NCI-H82 (cell line): ENCODE measurements around the gene PCDHAC1.
"Not testable (repeated sequence)": the region's sequence is repeated elsewhere in the genome, so short reads cannot be mapped to it uniquely, and the experiment has no call there.

Source experiments
- DNase-seq: peaks from one replicate; lab custom pipeline; 2025; lab: John Stamatoyannopoulos, UW

The PCDHAC1 gene, protein sequence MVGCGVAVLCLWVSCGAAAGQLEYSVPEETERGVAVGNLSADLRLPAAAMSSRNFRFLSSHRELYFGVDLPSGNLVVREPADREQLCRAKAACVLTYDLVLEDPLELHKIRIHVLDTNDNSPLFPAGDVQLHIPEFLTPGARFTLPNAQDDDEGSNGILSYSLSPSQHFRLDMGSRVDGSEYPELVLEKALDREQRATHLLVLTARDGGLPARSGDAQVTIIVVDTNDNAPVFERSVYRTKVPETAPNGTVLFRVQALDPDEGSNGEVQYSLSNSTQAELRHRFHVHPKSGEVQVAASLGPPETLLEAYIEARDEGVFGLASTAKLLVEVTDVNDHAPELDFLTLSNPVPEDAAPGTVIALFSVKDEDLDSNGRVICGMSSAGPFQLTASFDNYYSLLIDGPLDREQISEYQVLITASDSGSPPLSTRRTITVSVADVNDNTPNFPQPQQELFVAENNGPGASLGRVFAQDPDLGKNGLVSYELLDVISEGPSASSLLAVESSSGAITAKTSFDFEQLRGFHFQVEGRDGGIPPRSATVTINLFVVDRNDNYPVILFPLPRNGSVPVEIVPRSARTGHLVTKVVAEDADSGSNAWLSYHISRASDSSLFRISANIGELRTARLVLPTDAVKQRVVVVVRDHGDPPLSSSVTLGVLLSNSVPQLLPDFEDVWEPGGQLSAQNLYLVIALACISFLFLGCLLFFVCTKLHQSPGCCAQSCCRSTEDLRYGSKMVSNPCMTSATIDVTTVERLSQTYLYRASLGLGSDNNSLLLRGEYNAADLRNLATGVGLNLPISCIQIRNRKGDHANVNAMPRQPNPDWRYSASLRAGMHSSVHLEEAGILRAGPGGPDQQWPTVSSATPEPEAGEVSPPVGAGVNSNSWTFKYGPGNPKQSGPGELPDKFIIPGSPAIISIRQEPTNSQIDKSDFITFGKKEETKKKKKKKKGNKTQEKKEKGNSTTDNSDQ

DNA sequence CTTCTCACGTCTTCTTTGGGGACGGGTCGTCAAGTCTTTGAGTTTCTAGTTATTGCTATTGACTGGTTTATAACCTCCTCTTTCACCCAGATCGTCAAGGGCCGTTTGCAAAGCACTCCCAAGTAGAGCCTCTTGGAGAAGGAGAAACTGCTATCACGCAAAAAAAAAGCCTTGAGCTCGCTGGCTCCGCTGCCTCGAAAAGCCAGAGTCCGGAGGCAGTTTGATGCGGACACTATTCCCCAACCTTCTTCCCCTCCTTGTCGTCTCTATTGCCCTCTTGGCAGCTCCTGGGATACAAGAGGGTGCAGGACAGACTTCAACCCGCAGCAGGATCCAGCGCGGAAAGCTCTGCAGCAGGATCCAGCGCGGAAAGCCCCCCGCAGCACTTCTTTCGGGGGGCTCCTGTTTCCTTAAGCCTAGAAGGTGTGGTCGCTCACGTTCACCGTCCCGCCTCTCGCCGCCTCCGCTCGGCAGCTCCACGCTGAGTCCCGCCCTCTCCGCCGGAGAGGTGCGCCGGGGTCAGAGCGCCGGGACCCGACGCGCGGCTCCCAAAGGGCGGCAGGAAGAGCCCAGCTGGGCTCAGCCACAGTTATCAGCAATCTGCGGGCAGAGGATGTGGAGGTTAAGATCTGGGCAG lies at the start of gene PCDHAC1:
TSS of gene PCDHAC1 (plus strand) at position 494 of the 637 bp plus-strand sequence. CDS start 594 bp downstream, outside the sequence.
- peak; percentile 75 for DNase-seq

DNA sequence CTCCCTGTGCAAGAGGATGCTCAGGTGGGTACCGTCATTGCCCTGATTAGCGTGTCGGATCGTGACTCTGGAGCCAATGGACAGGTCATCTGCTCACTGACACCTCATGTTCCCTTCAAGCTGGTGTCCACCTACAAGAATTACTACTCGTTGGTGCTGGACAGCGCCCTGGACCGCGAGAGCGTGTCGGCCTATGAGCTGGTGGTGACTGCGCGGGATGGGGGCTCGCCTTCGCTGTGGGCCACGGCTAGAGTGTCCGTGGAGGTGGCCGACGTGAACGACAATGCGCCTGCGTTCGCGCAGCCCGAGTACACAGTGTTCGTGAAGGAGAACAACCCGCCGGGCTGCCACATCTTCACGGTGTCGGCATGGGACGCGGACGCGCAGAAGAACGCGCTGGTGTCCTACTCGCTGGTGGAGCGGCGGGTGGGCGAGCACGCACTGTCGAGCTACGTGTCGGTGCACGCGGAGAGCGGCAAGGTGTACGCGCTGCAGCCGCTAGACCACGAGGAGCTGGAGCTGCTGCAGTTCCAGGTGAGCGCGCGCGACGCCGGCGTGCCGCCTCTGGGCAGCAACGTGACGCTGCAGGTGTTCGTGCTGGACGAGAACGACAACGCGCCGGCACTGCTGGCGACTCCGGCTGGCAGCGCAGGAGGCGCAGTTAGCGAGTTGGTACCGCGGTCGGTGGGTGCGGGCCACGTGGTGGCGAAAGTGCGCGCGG lies 49.4 kb upstream of the PCDHAC1 start:
- DNase-seq: not testable (repeated sequence)

DNA sequence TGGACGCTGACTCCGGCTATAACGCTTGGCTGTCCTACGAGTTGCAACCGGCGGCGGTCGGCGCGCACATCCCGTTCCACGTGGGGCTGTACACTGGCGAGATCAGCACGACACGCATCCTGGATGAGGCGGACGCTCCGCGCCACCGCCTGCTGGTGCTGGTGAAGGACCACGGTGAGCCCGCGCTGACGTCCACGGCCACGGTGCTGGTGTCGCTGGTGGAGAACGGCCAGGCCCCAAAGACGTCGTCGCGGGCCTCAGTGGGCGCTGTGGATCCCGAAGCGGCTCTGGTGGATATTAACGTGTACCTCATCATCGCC lies 48.9 kb upstream of the PCDHAC1 start:
- no peak for DNase-seq

DNA sequence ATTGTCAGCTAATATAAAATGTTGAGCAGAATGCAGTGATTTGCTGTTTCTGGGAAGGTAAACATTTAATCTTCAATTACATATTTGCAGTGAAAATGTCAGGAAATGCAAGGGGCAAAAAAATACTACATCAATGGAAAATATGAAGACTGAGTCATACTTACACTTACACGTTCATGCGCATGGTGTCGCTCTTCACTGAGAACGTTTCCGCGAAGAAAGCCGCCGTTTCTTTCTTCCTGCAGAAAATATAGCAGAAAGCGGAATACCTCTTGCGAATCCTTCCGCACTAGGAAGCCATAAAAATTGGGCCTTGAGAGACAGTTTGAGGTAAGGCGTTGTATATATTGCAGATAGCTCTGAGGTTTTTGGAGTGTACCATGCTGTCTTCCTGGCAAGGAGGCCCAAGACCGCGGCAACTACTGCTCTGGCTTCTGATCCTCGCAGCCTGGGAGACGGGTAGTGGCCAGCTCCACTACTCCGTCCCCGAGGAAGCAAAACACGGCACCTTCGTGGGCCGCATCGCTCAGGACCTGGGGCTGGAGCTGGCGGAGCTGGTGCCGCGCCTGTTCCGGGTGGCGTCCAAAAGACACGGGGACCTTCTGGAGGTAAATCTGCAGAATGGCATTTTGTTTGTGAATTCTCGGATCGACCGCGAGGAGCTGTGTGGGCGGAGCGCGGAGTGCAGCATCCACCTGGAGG lies 44.1 kb upstream of the PCDHAC1 start, which contains the start of gene PCDHA13:
TSS of gene PCDHA13 (plus strand) at position 236 of the 702 bp plus-strand sequence. CDS start at position 381, 145 bp downstream.
- DNase-seq: no peak

DNA sequence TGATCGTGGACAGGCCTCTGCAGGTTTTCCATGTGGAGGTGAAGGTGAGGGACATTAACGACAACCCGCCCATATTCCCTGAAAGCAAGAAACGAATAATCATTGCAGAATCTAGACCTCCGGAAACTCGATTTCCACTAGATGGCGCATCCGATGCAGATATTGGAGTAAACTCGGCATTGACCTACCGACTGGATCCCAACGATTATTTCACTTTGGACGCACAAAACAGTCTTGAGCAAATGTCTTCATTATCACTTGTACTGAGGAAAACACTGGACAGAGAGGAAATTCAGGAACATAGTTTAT lies 43.6 kb upstream of the PCDHAC1 start:
- peak; percentile 3 for DNase-seq

DNA sequence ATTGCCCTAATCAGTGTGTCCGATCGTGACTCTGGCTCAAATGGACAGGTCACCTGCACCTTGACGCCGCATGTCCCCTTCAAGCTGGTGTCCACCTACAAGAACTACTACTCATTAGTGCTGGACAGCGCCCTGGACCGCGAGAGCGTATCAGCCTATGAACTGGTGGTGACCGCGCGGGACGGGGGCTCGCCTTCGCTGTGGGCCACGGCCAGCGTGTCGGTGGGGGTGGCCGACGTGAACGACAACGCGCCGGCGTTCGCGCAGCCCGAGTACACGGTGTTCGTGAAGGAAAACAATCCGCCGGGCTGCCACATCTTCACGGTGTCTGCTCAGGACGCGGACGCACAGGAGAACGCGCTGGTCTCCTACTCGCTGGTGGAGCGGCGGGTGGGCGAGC lies 42.7 kb upstream of the PCDHAC1 start:
- no peak for DNase-seq

DNA sequence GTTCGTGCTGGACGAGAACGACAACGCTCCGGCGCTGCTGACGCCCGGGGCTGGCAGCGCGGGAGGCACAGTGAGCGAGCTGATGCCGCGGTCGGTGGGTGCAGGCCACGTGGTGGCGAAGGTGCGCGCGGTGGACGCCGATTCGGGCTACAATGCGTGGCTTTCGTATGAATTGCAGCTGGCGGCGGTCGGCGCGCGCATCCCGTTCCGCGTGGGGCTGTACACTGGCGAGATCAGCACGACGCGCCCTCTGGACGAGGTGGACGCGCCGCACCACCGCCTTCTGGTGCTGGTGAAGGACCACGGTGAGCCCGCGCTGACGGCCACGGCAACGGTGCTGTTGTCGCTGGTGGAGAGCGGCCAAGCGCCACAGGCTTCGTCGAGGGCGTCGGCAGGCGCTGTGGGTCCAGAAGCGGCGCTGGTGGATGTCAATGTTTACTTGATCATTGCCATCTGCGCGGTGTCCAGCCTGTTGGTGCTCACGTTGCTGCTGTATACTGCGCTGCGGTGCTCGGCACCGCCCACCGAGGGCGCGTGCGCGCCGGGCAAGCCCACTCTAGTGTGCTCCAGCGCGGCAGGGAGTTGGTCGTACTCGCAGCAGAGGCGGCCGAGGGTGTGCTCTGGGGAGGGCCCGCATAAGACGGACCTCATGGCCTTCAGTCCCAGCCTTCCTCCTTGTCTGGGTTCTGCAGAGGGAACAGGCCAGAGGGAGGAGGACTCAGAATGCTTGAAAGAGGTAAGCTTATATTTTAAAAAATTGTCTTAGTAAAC lies 42.0 kb upstream of the PCDHAC1 start:
- DNase-seq: no peak

DNA sequence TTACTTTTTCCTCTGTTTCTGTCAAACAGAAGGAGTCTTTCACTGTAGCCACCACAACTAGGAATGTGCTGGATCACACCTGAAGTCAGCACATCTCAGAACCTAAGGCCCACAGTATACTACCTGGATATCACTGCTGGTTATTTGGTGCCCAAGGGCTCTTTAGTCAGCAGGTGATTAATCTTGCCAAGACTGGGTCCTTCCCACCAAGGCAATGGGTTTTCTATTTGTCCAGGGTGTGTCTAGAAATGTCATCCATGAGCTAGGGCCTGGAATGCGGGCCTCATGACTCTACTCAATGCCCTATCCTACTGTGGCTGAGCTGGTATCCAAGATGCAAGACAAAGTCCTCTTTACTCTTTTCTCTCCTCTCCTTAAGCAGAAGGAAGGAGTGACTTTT lies 9.8 kb upstream of the PCDHAC1 start:
- DNase-seq: no peak

DNA sequence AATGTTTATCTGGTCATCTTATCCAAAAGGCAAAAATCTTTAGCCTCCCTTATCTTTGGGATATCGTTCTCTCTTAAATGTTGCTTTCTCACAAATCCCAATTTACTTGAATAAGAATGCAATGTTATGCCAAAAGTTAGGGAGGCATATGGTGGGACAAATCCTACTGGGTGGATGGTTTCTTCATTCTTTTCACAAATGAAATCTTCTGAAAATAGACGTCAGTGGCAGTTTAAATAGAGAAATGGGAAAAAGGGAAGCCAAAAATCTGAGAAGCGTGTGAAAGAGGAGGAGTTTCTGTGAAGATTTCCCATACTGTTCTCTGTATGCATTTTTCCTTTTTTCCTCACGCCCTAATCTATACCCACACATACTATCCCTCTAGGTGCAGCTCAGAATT lies 2.5 kb upstream of the PCDHAC1 start:
- DNase-seq: no peak

DNA sequence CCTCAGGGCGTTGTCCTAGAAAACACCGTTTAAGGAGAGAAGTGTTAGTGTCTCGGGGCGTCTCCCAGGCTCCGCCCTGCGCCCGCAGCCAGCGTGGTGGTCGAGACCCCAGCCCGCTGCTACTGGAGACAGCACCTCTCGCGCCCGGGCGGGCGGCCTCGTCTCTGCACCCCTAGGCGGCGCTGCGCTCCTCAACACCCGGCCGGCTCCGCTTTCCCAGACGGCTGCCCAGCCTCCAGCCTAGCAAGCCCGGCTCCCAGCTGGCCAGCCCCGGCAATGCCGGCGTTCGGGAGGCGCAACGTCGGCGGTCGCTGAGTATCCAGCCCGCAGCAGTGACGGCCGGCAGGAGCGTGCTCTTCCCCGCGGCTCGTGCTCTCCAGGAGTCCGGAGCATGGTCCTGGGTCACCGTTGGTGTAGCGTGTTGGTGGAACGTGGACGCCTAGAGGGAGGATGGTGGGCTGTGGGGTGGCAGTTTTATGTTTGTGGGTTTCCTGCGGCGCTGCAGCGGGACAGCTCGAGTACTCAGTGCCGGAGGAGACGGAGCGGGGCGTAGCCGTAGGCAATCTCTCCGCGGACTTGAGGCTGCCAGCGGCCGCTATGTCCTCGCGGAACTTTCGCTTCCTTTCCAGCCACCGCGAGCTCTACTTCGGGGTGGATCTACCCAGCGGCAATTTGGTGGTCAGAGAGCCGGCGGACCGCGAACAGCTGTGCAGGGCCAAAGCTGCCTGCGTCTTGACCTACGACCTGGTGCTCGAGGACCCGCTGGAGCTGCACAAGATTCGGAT lies 536 bp downstream of the PCDHAC1 start:
- peak; percentile 92 for DNase-seq

DNA sequence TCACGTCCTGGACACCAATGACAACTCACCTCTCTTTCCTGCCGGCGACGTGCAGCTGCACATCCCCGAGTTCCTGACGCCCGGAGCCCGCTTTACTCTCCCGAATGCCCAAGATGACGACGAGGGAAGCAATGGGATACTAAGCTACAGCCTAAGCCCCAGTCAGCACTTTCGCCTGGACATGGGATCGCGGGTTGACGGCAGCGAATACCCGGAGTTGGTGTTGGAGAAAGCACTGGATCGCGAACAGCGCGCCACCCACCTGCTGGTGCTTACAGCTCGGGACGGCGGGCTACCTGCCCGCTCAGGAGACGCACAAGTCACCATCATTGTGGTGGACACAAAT lies 1.1 kb downstream of the PCDHAC1 start:
- peak; percentile 11 for DNase-seq

DNA sequence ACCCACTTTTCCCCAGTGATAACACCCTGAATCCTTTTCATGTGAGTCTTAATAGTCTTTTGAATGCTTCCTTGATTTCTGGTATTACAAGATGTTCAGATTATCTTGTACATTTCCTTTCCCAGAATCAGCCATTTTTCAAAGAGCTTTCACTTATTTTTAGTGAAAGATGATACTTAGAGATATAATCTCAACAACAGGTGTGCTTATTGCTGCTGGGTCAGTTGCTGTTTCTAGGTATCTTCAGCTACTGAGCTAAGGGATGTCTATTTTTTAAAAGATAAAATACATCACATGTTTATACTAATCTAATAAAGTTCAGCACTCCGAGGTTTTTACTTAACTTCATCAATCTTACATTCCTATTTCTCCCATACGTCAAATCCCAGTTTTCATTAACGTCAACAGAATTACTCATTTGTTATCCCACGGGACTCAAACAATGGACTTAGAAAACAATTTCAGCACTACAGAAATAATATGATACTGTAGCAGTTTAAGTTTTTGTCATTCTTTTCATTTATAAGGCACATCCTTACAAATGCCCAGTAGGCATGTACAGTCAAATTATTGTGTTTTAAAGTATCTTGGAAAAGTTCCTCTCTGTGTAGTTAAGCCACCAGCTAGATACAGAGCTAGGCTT lies 9.0 kb downstream of the PCDHAC1 start:
- no peak for DNase-seq

DNA sequence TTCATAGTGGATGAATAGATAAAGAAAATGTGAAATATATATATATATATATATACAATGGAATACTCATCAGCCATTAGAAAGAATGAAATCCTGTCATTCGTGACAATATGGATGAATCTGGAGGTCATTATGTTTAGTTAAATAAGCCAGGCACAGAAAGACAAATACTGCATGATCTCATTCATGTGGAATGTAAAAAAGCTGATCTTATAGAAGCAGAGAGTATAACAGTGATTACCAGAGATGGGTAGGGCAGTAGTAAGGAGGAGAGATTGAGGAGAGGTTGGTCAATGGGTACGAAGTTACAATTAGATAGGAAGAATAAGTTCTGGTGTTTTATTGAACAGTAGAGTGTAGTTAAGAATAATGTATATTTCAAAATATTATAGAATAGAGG lies 20.5 kb downstream of the PCDHAC1 start:
- DNase-seq: no peak

DNA sequence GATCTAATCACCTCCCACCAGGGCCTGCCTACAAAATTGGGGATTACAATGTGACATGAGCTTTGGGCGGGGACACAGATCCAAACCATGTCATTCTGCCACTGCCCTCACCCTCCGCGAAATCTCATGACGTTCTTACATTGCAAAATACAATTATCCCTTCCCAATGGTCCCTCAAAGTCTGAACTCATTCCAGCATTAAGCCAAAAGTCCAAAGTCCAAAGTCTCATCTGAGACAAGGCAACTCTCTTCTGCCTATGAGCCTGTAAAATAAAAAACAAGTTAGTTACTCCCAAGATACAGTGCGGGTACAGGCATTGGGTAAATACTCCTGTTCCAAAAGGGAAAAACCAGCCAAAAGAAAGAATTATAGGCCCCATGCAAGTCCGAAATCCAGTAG lies 25.5 kb downstream of the PCDHAC1 start:
- no peak for DNase-seq

DNA sequence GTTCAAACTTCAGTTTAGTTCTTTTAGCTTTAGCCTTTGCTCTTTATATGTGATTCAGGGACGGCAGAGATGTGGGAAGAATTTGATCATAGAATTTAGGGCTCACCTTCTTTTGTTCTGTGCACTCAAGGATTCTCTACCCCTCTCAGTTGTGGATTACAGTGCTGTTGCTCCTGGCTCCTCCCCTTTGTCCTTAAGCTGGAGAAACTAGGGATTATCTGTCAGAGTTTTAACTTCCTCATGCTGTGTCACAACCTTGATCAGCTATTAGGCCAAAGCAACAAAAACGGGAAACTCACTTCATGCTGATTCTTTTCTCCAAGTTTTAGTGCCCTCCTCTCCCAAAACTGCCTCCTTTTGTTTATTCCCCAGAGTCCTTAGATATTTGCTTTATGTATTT lies 27.1 kb downstream of the PCDHAC1 start:
- peak; percentile 47 for DNase-seq

DNA sequence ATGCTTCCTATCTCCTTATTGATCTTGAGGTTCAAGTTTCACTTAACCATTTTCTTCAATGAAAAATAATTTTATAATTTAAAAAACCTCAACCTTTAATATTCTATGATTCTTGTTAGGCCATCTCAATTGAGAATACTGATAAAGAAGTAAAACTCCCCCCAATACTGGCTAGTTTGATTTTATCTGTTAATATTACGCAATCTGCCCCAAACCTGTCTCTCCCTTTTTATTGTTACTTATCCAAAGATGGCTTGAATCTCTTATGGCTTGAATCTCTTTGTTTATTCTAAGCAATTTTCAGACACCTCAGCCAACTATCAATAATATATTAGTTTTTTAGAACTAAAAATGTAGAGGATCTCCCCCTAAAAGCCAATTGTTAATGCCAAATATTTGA lies 36.1 kb downstream of the PCDHAC1 start:
- no peak for DNase-seq

DNA sequence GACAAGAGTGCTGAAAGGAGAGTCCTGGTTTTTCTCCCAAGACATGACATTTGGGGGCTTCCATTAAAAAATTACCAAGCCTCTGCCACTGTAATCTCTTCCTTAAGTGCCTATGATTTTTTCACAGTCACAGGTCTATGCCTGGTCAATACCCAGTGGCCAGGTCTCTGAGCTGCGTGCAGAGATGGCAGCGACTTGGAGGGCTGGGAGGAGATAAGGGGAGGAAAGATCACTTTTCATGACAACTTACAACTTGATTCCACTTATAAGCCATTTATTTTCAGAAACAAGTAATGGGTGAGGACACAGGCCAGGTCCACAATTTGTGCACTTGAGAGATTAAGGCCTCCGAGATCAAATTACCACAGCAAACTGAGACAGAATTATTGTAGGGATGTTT lies 38.3 kb downstream of the PCDHAC1 start:
- no peak for DNase-seq

DNA sequence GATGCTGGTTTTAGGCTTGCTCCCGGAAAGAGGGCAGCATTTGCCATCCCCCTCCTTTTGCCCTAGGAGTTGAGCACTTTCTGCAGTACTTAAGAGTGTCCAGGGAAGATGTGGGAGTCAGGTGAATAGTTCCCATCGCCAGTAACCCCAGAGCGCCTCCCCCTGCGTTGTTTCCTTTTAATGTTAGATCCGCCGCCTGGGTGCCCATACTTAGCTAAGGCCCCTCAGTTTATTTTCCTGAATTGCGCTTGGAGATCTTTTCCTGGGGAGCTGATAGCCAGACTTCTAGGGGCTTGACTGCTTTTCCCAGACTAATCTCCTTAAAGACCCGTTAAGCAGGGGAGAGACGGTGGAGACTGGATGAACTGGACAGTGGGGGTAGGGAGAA lies 39.8 kb downstream of the PCDHAC1 start:
- DNase-seq: peak; percentile 91
